HG02610 (cell line): ENCODE measurements around the gene SOCS3.
"Not testable (repeated sequence)": the region's sequence is repeated elsewhere in the genome, so short reads cannot be mapped to it uniquely, and the experiment has no call there.

ENCODE experiments used
- ATAC-seq: cut with Tn5 transposase; IDR thresholded peaks from one replicate; pipeline ENCODE4 v1.9.1; 2021; ENCODE audit warnings: mild to moderate bottlenecking, moderate library complexity; ENCODE audit not compliant: unreplicated experiment

SOCS3 gene

GRCh38 chr17:78313735-78314648 lies 45.9 kb downstream of the SOCS3 start:
- no peak for ATAC-seq

- not testable (repeated sequence) for ATAC-seq
Observed at GRCh38 chr17:78309659-78310255, 50.1 kb downstream of the SOCS3 start.

GRCh38 chr17:78307887-78308638 lies 51.8 kb downstream of the SOCS3 start:
- ATAC-seq, result no peak

GRCh38 chr17:78306913-78307312 lies 53.0 kb downstream of the SOCS3 start:
- ATAC-seq, result no peak
